Measurements from ENCODE around the gene KIF1A. TPM values are rescaled to one million over a fixed set of nuclear protein-coding genes. Genes with fewer than 3 reads are reported as not detected.

Gene KIF1A
- total and polyA plus RNA-seq, 2 of the 13 experiments (the other 11 are each of a cell fraction or from before 2014, with no cell fraction given): 0.01 TPM; not detected in 1

DNA sequence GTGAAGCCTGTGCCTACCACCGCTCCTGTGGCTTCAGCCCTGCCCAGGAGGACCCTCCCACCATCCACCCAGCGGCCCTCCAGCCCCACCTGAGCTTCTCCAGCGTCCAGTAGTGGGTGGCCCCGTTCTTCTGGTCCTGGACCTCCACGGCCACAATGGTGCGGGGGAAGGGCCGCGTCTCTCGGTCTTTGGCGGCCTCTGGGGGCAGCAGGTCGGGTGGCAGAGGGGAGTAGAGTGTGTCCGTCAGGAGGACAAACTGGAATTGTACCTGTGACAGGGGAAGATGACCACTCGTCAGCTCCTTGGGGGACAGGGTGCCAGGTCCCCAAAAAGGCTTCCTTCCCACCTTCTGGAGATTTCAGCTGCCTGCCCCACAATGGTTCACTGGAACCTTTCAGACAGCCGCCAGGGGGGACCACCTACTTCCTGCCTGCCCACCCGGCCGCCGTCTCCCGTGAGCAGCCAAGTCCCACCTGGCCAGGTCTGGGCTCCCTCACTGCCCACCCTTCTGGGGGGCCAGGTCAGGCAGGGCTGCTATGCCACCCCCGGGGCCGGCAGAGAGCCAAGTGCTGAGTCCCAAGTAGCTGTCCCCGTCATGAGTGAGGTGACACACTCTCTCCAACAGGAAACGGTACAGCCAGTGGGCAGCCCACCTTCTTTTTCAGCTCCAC is 59.3 kb downstream of the KIF1A start:
- Histone ChIP-seq H3K4me3 (replicated peaks in 1 of 3; ENCODE audit: insufficient read depth in 1 of 3, low read depth in 2 of 3, low read length in 3 of 3) (no peak overlapping the region), H3K4me1 (ENCODE audit: insufficient read depth, low read length) (no peaks in the 10 kb centered on the region), H3K27ac (ENCODE audit: extremely low read length, insufficient read depth, low read length) (no peak overlapping the region), H3K9me3 (ENCODE audit: low read length) (no peaks in the 10 kb centered on the region), H3K4me2 (ENCODE audit: low read depth, low read length) (no peak overlapping the region), H2AFZ (ENCODE audit: low read length) (no peak overlapping the region), H3K27me3 (ENCODE audit: control insufficient read depth in 1 of 2, insufficient read depth in 2 of 2, low read length in 2 of 2) (peaks cover 32 to 96% of the 10 kb centered on the region in 2 experiments; a peak in 4 of 5 replicates), H4K20me1 (ENCODE audit: insufficient read depth, low read length) (no peaks in the 10 kb centered on the region; the same call in 1 of the 2 replicates), H3K9ac (ENCODE audit: insufficient read depth, low read depth, low read length) (no peak overlapping the region), H3K79me2 (ENCODE audit: insufficient read depth, low read length) (no peaks in the 10 kb centered on the region), H3K36me3 (replicated peaks in 1 of 2; ENCODE audit: control insufficient read depth in 1 of 2, insufficient read depth in 2 of 2, low read length in 2 of 2) (no peaks in the 10 kb centered on the region)
- no peak for FAIRE-seq
- intact Hi-C loops (cut with micrococcal nuclease; ENCODE audit: unreplicated experiment): no loop called here
- 23% methylated on average over 22 of the region's 22 CpGs for WGBS (ENCODE audit: low lambda C conversion rate)
- POLR2A ChIA-PET: no interaction called here
- BruUV-seq (replicated peaks): no TSS peak
- ATAC-seq: peak; percentile 42
- peak; percentile 16 for DNase-seq (ENCODE audit: low spot score)
- in situ Hi-C loops (cut with HindIII; ENCODE audit: extremely low pct_ligation_motif_present, low pct_unique_long_range_greater_than_20kb): no loop called here
- CTCF ChIA-PET (ENCODE audit: low intra/inter-chr PET ratio, low total read pairs): interaction anchor here (1.4 kb wide), 1 partner anchor 247 kb away, joined by 5 read pairs; no protein-coding TSS in a partner anchor
- TF ChIP-seq ZNF12 (CRISPR knock-in tag; IDR thresholded peaks at IDR 0.05) (no peak), REPIN1 (CRISPR knock-in tag; IDR thresholded peaks at IDR 0.05; ENCODE audit: borderline replicate concordance, low read depth) (no peak), PRPF4 (IDR thresholded peaks at IDR 0.05; ENCODE audit: low read depth, low read length, poor library complexity, severe bottlenecking) (no peak), ZSCAN25 (CRISPR knock-in tag; IDR thresholded peaks at IDR 0.05) (no peak), SOX13 (IDR thresholded peaks at IDR 0.05) (no peak), SOX13 (CRISPR knock-in tag; conservative IDR thresholded peaks at IDR 0.05 in 1 of 2, IDR thresholded peaks at IDR 0.05 in 1 of 2) (no peak), STAG1 (CRISPR knock-in tag; IDR thresholded peaks at IDR 0.05) (peak; percentile 76)
- TF ChIP-seq, protein P1, sequence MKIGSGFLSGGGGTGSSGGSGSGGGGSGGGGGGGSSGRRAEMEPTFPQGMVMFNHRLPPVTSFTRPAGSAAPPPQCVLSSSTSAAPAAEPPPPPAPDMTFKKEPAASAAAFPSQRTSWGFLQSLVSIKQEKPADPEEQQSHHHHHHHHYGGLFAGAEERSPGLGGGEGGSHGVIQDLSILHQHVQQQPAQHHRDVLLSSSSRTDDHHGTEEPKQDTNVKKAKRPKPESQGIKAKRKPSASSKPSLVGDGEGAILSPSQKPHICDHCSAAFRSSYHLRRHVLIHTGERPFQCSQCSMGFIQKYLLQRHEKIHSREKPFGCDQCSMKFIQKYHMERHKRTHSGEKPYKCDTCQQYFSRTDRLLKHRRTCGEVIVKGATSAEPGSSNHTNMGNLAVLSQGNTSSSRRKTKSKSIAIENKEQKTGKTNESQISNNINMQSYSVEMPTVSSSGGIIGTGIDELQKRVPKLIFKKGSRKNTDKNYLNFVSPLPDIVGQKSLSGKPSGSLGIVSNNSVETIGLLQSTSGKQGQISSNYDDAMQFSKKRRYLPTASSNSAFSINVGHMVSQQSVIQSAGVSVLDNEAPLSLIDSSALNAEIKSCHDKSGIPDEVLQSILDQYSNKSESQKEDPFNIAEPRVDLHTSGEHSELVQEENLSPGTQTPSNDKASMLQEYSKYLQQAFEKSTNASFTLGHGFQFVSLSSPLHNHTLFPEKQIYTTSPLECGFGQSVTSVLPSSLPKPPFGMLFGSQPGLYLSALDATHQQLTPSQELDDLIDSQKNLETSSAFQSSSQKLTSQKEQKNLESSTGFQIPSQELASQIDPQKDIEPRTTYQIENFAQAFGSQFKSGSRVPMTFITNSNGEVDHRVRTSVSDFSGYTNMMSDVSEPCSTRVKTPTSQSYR (CRISPR knock-in tag; IDR thresholded peaks at IDR 0.05; ENCODE audit: borderline replicate concordance): peak; percentile 30; the same call in 1 of the 2 replicates
- TF ChIP-seq, protein P2, sequence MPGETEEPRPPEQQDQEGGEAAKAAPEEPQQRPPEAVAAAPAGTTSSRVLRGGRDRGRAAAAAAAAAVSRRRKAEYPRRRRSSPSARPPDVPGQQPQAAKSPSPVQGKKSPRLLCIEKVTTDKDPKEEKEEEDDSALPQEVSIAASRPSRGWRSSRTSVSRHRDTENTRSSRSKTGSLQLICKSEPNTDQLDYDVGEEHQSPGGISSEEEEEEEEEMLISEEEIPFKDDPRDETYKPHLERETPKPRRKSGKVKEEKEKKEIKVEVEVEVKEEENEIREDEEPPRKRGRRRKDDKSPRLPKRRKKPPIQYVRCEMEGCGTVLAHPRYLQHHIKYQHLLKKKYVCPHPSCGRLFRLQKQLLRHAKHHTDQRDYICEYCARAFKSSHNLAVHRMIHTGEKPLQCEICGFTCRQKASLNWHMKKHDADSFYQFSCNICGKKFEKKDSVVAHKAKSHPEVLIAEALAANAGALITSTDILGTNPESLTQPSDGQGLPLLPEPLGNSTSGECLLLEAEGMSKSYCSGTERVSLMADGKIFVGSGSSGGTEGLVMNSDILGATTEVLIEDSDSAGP (CRISPR knock-in tag; IDR thresholded peaks at IDR 0.05; ENCODE audit: borderline replicate concordance): peak; percentile 56; the same call in 1 of the 2 replicates
- TF ChIP-seq, protein P3, sequence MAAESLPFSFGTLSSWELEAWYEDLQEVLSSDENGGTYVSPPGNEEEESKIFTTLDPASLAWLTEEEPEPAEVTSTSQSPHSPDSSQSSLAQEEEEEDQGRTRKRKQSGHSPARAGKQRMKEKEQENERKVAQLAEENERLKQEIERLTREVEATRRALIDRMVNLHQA (CRISPR knock-in tag; IDR thresholded peaks at IDR 0.05): no peak
- TF ChIP-seq, protein P4, sequence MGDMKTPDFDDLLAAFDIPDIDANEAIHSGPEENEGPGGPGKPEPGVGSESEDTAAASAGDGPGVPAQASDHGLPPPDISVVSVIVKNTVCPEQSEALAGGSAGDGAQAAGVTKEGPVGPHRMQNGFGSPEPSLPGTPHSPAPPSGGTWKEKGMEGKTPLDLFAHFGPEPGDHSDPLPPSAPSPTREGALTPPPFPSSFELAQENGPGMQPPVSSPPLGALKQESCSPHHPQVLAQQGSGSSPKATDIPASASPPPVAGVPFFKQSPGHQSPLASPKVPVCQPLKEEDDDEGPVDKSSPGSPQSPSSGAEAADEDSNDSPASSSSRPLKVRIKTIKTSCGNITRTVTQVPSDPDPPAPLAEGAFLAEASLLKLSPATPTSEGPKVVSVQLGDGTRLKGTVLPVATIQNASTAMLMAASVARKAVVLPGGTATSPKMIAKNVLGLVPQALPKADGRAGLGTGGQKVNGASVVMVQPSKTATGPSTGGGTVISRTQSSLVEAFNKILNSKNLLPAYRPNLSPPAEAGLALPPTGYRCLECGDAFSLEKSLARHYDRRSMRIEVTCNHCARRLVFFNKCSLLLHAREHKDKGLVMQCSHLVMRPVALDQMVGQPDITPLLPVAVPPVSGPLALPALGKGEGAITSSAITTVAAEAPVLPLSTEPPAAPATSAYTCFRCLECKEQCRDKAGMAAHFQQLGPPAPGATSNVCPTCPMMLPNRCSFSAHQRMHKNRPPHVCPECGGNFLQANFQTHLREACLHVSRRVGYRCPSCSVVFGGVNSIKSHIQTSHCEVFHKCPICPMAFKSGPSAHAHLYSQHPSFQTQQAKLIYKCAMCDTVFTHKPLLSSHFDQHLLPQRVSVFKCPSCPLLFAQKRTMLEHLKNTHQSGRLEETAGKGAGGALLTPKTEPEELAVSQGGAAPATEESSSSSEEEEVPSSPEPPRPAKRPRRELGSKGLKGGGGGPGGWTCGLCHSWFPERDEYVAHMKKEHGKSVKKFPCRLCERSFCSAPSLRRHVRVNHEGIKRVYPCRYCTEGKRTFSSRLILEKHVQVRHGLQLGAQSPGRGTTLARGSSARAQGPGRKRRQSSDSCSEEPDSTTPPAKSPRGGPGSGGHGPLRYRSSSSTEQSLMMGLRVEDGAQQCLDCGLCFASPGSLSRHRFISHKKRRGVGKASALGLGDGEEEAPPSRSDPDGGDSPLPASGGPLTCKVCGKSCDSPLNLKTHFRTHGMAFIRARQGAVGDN (CRISPR knock-in tag; IDR thresholded peaks at IDR 0.05): peak; percentile 6; the same call in 1 of the 2 replicates
